GM12891 (cell line): ENCODE measurements around the gene ESYT3.
"Not testable (repeated sequence)": the region's sequence is repeated elsewhere in the genome, so short reads cannot be mapped to it uniquely, and the experiment has no call there.

ENCODE experiments used
- DNase-seq: peaks from one replicate; pipeline ENCODE4 v3.0.0; 2011; ENCODE audit warnings: low spot score; ENCODE audit not compliant: insufficient read length
- FAIRE-seq: peaks from 2 replicates; lab custom pipeline; 2011; peaks lifted over from hg19 to GRCh38; lab: Jason Lieb, UNC
- PAX5 ChIP-seq: IDR thresholded peaks from 2 replicates; pipeline ENCODE4 v1.6.1; 2011; ENCODE audit warnings: low read length, moderate library complexity, mild to moderate bottlenecking; ENCODE audit not compliant: insufficient read depth, severe bottlenecking
- POLR2A ChIP-seq: IDR thresholded peaks from 2 replicates; pipeline ENCODE4 v1.6.1; 2011; ENCODE audit warnings: low read depth, low read length, control low read depth
- POLR2AphosphoS5 ChIP-seq: IDR thresholded peaks from 2 replicates; pipeline ENCODE4 v1.6.1; 2011; ENCODE audit warnings: low read depth, low read length, control low read depth
- POU2F2 ChIP-seq: IDR thresholded peaks from 2 replicates; pipeline ENCODE4 v1.6.1; 2011; ENCODE audit warnings: low read depth, mild to moderate bottlenecking, control low read depth, low read length, moderate library complexity
- SPI1 ChIP-seq: IDR thresholded peaks from 2 replicates; pipeline ENCODE4 v1.6.1; 2011; ENCODE audit warnings: low read depth, low read length, control low read depth
- TAF1 ChIP-seq: IDR thresholded peaks from 2 replicates; pipeline ENCODE4 v1.6.1; 2011; ENCODE audit warnings: low read depth, low read length, control low read depth

ESYT3 gene

GRCh38 chr3:138479438-138479863 is 45.0 kb downstream of the ESYT3 start:
- peak; percentile 25 for DNase-seq
- peak; percentile 81 for FAIRE-seq

GRCh38 chr3:138484672-138485071 is 50.3 kb downstream of the ESYT3 start:
- FAIRE-seq, DNase-seq: not testable (repeated sequence)

More at GRCh38 chr3:138479438-138479863, 45.0 kb downstream of the ESYT3 start:
- TF ChIP-seq TAF1: no peak
- no peak for TF ChIP-seq POU2F2
- TF ChIP-seq PAX5: no peak
- TF ChIP-seq POLR2A: no peak
- TF ChIP-seq SPI1: no peak
- TF ChIP-seq POLR2AphosphoS5: no peak

DNA sequence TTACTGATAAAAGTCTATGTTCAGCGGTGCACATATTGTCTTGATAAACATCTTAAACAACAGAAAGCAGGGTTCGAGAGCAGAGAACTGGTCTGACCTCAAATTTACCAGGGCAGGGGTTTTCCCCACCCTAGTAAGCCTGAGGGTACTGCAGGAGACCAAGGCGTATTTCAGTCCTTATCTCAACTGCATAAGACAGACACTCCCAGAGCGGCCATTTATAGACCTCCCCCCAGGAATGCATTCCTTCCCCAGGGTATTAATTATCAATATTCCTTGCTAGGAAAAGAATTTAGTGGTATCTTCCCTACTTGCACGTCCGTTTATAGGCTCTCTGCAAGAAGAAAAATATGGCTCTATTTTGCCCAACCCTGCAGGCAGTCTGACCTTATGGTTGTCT is 52.2 kb downstream of the ESYT3 start:
- FAIRE-seq, DNase-seq: not testable (repeated sequence)

DNA sequence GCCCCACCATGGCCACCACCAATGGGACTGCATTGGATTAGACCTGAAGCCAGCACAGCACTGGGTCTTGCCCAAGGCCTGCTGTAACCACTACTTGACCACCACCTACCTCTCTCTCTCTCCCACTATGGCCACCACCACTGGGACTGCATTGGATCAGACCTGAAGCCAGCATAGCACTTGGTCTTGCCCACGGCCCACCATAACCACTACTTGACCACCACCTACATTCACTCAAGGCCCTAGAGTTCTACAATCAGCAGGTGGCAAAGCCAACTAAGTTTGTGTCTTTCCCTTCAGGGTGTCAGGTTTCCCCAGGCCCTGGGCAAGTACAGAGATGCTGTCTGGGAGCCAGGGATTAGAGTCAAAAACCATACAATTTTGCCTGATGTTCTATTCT is 57.6 kb downstream of the ESYT3 start:
- no peak for DNase-seq
- TF ChIP-seq POLR2A: no peak
- no peak for FAIRE-seq

DNA sequence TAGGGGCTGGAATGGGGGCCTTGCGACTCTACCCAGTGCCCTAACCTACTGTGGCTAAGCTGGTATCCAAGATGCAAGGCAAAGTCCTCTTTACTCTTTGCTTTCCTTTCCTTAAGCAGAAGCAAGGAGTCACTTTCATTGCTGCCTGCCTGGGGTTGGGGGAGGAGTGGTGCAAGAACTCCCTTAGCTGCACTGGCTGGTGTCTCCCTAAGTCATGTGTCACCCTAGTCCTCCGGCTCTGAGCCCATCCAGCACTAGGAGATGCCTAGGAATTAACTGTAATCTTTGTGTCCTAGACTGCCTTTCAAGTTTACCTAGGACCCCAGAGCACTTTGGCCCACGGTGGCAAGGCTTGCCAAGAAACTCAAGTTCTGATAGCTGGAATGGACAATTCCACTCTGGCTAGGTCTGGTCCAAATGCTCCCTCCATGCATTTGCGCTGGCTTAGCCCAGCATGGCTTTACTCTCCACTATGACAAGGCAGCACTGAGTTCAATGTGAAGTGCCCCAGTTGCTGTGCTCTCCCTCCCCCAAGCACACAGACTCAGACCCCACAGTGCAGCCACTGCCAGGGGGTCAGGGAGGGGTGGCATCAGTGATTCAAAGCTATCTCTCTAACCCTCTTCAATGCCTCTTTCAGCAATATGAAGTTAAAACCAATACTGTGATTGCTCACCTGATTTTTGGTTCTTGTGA is 58.7 kb downstream of the ESYT3 start:
- TF ChIP-seq TAF1: no peak
- TF ChIP-seq POU2F2: no peak
- no peak for TF ChIP-seq SPI1
- TF ChIP-seq POLR2AphosphoS5: no peak
- TF ChIP-seq PAX5: no peak
- no peak for DNase-seq
- FAIRE-seq: no peak

DNA sequence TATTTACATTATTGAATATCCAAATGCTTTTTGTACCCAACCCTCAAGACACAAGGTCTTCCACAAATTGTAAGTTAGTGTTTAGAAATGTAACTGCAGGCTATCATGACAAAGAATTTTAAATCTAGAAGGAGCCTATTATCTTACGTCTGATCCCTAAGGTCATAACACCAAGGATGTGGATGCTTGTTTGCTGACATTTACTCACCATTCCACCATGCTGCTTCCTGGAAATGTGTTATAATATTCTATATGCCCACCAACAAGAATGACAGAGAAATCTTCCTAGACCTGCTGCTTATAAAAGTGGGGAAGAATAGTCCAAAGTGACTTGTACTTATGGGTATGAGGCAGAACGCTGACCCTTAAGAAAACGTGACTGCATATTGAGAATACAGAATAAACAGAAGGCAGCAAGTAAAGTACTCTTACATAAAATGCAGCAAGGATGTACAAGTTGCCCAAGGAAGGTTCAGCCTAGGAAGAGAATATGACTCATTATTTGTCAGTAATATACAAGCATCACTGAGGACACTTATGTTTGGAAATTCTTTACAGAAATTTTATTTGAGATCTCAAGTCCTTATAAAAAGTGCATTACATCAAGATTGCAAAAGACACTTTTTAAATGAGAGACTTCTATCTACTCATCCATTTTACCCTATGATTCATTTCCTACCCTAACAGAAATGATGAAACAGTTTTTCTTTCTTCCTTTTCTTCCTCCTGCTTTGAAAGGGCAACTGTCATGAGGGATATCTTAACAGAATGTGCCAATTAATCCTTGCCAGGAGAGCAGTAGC is 59.6 kb downstream of the ESYT3 start:
- peak; percentile 33 for FAIRE-seq
- DNase-seq: no peak
- no peak for TF ChIP-seq PAX5
- no peak for TF ChIP-seq POLR2A
- no peak for TF ChIP-seq POU2F2
- TF ChIP-seq SPI1: no peak
- TF ChIP-seq POLR2AphosphoS5: no peak
- no peak for TF ChIP-seq TAF1

DNA sequence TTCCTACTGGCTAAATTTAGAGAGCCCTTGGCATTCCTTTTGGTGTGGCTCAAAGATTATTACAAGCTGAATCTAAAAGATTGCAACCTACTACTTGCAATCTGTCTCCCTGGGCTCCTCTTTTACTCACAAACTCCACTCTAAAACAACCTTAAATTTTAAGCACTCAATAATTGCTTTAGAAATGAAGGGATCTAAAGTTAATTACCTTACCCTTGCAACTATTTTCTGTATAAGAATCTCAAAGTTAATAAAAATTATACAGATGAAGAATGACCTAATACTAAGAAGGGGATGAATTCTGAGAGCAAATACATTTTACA is 60.2 kb downstream of the ESYT3 start:
- no peak for FAIRE-seq
- TF ChIP-seq TAF1: no peak
- no peak for DNase-seq

DNA sequence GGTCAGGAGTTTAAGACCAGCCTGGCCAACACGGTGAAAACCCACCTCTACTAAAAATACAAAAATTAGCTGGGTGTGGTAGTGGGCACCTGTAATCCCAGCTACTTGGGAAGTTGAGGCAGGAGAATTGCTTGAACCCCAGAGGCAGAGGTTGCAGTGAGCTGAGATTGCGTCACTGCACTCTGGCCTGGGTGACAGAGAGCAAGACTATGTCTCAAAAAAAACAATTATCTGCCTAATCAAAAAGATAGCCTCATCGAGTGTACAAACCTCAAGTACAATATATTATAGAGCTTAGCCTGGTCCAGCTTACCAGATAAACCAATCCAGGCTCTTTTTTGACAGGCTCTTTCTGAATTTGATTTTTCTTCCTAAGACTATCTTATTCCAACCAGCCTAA is 61.2 kb downstream of the ESYT3 start:
- not testable (repeated sequence) for FAIRE-seq, DNase-seq

GRCh38 chr3:138496436-138496835 is 62.0 kb downstream of the ESYT3 start:
- TF ChIP-seq POU2F2: no peak
- no peak for TF ChIP-seq SPI1
- TF ChIP-seq POLR2A: no peak
- no peak for TF ChIP-seq TAF1
- no peak for TF ChIP-seq PAX5
- no peak for TF ChIP-seq POLR2AphosphoS5
- DNase-seq (no peak), FAIRE-seq (no peak)

GRCh38 chr3:138497021-138497420 is 62.6 kb downstream of the ESYT3 start:
- TF ChIP-seq PAX5 (no peak), POLR2A (no peak), POLR2AphosphoS5 (no peak), SPI1 (no peak), POU2F2 (no peak), TAF1 (no peak)
- DNase-seq: no peak
- no peak for FAIRE-seq

DNA sequence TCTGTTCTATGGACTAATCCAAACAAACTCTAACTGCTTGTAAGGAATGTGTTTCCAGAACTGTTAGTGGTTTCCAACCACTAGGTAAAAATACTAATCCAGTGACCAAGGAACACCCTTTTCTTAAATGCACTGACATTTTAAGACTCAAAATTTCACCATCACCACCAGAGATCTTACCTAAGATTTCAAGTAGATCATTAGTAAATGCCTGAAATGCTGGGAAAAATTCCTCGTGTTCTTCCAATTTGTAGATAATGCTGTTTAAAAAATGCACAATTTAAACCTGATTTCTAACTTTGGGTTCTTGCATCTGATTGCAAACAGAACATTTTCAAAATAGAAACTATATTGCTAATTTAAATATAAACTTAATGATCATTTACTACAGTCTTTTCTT is 63.4 kb downstream of the ESYT3 start:
- FAIRE-seq: no peak

More for the DNA sequence above, 63.4 kb downstream of the ESYT3 start:
- no peak for DNase-seq
- TF ChIP-seq POLR2AphosphoS5 (no peak), SPI1 (no peak), PAX5 (no peak), POU2F2 (no peak)
